ENCODE data around the gene BSN. TPM values are rescaled to one million over a fixed set of nuclear protein-coding genes. Genes with fewer than 3 reads are reported as not detected.

The BSN gene
- polyA plus RNA-seq, 2 of the 4 experiments (the other 2 are of a cell fraction): 0.04 to 0.08 TPM

DNA sequence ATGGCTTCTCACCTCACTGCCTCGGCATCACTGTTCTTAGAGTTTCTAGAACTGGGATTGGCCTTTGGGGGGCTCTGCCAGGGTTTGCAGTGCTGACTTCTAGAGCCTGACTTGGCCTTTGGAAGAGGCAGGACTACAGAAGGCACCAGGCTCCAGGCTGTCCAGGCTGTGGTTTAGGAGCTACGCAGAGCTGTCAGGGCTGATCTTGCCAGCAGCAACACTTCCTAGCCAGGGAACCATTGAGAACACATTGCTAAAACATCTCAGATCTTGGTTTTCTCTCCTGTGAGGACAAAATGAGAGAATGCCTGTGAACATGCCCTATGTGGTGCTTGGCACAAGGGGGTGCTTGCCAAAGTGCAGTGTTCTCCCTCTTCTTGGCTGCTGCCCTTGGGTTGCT is 85.3 kb downstream of the BSN start (continued):
- TF ChIP-seq, protein P1, sequence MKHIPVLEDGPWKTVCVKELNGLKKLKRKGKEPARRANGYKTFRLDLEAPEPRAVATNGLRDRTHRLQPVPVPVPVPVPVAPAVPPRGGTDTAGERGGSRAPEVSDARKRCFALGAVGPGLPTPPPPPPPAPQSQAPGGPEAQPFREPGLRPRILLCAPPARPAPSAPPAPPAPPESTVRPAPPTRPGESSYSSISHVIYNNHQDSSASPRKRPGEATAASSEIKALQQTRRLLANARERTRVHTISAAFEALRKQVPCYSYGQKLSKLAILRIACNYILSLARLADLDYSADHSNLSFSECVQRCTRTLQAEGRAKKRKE (CRISPR knock-in tag; IDR thresholded peaks at IDR 0.05; ENCODE audit: low read depth): no peak
- TF ChIP-seq RCOR1 (IDR thresholded peaks at IDR 0.05; ENCODE audit: low read depth, low read length) (no peak), HDAC2 (IDR thresholded peaks at IDR 0.05) (no peak)

DNA sequence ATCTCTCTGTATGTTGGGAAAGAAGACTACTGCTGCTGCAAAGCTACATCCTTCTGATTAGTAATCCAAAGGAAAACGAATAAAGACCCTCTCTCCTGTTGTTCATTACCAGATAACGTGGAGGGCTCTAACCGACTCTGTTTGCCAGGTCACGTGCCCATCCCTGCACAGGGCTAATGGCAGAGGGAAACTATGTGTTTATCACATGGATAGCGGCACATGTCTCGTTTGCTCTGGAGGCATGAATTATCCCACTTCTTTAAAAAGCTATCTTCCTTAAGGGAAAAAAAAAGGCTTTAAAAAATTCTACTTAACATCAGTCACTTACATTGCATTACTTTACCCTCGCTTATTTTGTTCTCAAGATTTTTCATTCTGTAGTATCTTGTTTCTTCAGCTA is 87.0 kb downstream of the BSN start:
- no peak for ATAC-seq
- Histone ChIP-seq H3K4me2 (no peak overlapping the region), H3K4me1 (peaks cover 10% of the 10 kb centered on the region; the same call in 2 of the 3 replicates), H3K27ac (no peak overlapping the region), H3K9me3 (no peaks in the 10 kb centered on the region), H3K4me3 (no peak overlapping the region)
- TF ChIP-seq RCOR1 (IDR thresholded peaks at IDR 0.05; ENCODE audit: low read depth, low read length) (no peak), MAZ (IDR thresholded peaks at IDR 0.05; ENCODE audit: borderline replicate concordance, low read depth, low read length) (no peak), RFX5 (IDR thresholded peaks at IDR 0.05) (no peak), EHMT2 (IDR thresholded peaks at IDR 0.05; ENCODE audit: low read depth) (no peak), ZC3H11A (IDR thresholded peaks at IDR 0.05) (no peak), CHD2 (IDR thresholded peaks at IDR 0.05; ENCODE audit: low read length, partially characterized antibody) (no peak), FOSB (CRISPR knock-in tag; IDR thresholded peaks at IDR 0.05) (no peak), TP53 (CRISPR knock-in tag; IDR thresholded peaks at IDR 0.05) (no peak), NPAS2 (CRISPR knock-in tag; IDR thresholded peaks at IDR 0.05; ENCODE audit: borderline replicate concordance) (no peak), PHF8 (IDR thresholded peaks at IDR 0.05; ENCODE audit: borderline replicate concordance, low read depth) (no peak), ZNF302 (CRISPR knock-in tag; IDR thresholded peaks at IDR 0.05) (no peak), EHF (CRISPR knock-in tag; IDR thresholded peaks at IDR 0.05) (no peak), TFCP2L1 (CRISPR knock-in tag; IDR thresholded peaks at IDR 0.05) (no peak), HEYL (CRISPR knock-in tag; IDR thresholded peaks at IDR 0.05) (no peak), NFE2L2 (conservative IDR thresholded peaks at IDR 0.05; ENCODE audit: low read length) (no peak)
- TF ChIP-seq, protein P2, sequence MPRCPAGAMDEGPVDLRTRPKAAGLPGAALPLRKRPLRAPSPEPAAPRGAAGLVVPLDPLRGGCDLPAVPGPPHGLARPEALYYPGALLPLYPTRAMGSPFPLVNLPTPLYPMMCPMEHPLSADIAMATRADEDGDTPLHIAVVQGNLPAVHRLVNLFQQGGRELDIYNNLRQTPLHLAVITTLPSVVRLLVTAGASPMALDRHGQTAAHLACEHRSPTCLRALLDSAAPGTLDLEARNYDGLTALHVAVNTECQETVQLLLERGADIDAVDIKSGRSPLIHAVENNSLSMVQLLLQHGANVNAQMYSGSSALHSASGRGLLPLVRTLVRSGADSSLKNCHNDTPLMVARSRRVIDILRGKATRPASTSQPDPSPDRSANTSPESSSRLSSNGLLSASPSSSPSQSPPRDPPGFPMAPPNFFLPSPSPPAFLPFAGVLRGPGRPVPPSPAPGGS (IDR thresholded peaks at IDR 0.05): no peak
- TF ChIP-seq, protein P3, sequence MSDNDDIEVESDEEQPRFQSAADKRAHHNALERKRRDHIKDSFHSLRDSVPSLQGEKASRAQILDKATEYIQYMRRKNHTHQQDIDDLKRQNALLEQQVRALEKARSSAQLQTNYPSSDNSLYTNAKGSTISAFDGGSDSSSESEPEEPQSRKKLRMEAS (IDR thresholded peaks at IDR 0.05): no peak
- TF ChIP-seq, protein P4, sequence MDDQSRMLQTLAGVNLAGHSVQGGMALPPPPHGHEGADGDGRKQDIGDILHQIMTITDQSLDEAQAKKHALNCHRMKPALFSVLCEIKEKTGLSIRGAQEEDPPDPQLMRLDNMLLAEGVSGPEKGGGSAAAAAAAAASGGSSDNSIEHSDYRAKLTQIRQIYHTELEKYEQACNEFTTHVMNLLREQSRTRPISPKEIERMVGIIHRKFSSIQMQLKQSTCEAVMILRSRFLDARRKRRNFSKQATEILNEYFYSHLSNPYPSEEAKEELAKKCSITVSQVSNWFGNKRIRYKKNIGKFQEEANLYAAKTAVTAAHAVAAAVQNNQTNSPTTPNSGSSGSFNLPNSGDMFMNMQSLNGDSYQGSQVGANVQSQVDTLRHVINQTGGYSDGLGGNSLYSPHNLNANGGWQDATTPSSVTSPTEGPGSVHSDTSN (IDR thresholded peaks at IDR 0.05): no peak
- TF ChIP-seq, protein P1 (CRISPR knock-in tag; IDR thresholded peaks at IDR 0.05; ENCODE audit: low read depth): no peak
- TF ChIP-seq, protein P5, sequence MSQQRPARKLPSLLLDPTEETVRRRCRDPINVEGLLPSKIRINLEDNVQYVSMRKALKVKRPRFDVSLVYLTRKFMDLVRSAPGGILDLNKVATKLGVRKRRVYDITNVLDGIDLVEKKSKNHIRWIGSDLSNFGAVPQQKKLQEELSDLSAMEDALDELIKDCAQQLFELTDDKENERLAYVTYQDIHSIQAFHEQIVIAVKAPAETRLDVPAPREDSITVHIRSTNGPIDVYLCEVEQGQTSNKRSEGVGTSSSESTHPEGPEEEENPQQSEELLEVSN (IDR thresholded peaks at IDR 0.05; ENCODE audit: borderline replicate concordance, low read depth): no peak
- no peak for DNase-seq (ENCODE audit: low read depth in 1 of 2, low spot score in 1 of 2)
- FAIRE-seq: no peak
- WGBS (ENCODE audit: missing lambda C conversion rate): 67% methylated on average over 7 of the region's 7 CpGs
- CTCF ChIA-PET: interaction anchor here (1.1 kb wide), 1 partner anchor 553 kb away, joined by 3 read pairs; no protein-coding TSS in a partner anchor
- POLR2A ChIA-PET: no interaction called here
